NCI-H1436 treated with DMSO at 0.1 percent for 48 hours (cell line): ENCODE results near the gene CRB2.
"Not testable (repeated sequence)": the region's sequence is repeated elsewhere in the genome, so short reads cannot be mapped to it uniquely, and the experiment has no call there.

Experiments used
- DNase-seq: peaks from one replicate; lab custom pipeline; 2025; lab: John Stamatoyannopoulos, UW

The CRB2 gene

GRCh38 chr9:123380852-123381705 is 25.1 kb downstream of the CRB2 start:
- DNase-seq, result no peak

DNA sequence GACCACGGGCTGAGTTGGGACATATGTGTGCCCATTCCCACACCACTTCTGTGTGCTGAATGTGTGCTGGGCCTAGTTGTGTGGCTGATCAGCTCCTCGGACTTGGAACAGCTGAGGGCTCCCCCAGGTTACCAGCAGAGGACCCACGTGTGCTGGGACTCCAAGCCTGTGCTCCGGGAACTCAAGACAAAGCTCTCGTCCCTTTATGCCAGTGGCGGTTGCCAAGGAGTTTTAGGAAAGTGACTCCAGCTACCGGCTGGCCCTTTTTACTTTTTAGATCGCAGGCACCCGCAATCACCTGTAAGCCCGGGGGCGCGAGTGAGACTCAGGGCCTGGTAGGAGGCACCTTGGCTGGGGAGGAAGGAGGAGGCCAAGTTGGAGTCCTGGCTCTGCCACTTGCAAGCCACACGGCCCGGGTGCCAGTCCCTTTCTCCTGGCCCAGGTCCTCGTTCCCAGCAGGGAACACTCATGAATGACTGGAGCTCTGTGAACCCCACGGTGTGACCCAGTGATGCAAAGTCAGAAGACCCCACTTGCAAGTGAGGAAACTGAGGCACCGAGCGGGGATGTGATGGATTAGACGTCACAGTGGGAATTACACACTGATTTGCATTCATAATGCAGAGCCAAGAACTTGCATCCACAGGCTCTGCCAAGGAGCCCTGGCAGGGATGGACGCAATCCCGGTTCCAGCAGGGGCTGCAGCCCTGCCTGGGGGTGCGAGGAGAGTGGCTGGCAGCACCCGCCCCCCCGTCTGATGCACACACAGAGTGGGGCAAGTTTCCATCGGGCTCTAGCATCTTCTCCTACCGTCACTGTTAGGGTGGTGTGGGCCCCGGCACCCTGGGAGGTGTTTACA is 26.9 kb downstream of the CRB2 start:
- DNase-seq, result no peak

DNA sequence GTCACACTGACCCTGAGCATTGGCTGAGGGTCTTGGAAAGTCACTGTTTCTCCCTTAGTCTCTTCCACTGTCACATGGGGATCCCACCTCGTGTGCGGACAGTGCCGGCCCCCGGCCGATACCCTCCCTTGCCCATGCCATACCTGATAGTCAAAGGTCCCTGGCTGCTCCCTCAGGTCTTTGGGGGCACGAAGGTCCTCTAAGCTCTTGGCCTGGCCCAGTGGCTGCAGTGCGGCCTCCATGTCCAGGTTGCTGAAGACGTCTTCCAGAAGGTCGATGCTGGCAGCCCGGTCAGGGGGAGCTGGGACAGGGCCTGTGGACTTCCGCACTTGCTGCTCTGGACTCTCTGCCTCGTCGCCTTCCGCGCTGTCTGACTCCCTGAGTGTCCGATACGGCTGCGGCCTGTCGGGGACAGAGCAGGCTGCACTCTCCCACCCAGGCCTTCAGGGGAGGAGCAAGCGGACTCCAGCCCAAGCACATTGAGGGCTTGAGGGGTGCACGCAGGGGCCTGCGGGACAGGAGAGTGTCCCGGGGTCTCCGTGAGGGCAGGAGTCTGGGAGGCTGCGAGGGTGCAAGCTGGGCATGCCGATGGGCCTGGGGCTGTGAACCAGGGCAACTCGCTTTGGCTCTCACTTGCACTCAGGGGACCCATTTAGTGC is 27.6 kb downstream of the CRB2 start:
- no peak for DNase-seq

DNA sequence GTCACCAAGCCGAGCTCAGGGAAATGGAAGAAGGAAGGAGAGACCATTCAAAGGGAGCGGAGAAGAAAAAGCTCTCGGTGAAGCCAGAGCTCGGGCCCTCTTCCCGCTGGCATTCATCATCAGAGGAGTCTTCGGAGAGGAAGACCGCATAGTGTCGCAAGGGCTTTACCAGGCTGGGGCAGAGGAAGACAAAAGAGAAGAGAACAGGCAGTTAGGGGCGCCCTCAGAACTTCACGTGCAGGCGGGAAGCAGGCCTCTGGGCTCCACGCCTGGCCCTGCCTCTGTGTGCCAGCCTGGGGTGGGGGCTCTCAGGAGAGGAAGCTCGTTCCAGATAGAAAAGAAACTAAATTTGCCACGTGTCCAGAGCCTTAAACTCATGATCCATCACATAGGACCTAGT is 31.7 kb downstream of the CRB2 start:
- DNase-seq, result no peak

GRCh38 chr9:123389070-123389469 is 33.1 kb downstream of the CRB2 start:
- DNase-seq, result no peak

GRCh38 chr9:123389698-123390097 is 33.7 kb downstream of the CRB2 start:
- no peak for DNase-seq

GRCh38 chr9:123390337-123391135 is 34.5 kb downstream of the CRB2 start:
- no peak for DNase-seq

DNA sequence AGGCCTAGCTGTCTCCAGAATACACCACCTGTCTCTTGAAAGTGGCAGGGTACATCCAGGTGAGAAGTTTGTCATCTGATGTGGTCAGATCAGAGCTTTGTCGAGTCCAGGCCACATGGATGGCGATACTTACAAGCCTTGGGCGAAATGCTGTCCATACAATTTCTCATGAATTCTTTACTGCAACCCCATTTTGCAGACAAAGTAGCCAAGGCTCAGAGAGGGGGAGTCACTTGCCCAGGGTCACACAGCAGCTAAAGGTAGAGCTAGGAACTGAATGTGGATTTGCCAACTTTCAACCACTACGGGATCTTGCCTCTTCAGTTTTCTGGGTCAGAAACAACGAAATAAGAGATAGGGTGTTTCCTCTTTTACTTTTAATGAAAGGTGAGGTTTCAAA is 35.2 kb downstream of the CRB2 start:
- no peak for DNase-seq

DNA sequence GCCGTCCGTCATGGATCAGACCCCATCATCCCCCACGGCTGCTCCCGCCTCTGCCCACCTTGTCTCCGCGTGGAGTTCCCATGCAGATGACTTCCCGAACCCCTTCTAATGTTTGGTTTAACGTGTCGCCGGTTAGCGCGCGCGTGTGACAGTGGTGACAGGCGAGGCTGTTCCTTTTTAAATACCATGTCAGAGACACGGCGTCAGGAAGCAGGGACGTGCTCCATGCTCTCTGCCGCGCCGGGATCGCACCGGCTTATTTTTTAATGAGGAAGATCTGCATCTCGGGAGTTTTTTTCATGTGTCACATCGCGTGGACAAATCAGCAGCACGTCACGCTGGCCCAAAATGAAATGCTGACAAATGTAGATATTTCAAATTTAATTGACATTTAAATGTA is 35.9 kb downstream of the CRB2 start:
- no peak for DNase-seq

GRCh38 chr9:123392802-123393201 is 36.8 kb downstream of the CRB2 start:
- no peak for DNase-seq

- no peak for DNase-seq
Observed at GRCh38 chr9:123394291-123395235, 38.6 kb downstream of the CRB2 start.

DNA sequence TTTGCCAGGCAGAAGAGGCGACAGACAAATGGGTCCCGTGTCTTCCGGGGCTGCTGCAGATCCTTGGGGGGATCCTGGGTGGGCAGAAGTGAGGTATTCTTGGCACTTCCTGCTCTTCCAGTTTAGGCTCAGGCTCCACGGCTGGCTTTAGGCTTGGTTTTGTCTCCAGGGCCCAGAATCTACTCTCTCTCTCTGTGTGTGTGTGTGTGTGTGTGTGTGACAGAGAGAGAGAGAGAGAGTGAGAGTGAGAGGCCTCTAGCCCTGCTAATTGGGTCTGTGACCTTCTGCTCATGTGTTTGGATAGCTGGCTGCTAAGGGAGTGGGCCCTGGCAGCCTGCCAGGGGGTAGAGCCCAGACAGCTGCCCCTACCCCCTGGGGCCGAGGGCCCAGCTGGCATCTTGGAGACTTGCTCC is 39.3 kb downstream of the CRB2 start:
- DNase-seq, result no peak

DNA sequence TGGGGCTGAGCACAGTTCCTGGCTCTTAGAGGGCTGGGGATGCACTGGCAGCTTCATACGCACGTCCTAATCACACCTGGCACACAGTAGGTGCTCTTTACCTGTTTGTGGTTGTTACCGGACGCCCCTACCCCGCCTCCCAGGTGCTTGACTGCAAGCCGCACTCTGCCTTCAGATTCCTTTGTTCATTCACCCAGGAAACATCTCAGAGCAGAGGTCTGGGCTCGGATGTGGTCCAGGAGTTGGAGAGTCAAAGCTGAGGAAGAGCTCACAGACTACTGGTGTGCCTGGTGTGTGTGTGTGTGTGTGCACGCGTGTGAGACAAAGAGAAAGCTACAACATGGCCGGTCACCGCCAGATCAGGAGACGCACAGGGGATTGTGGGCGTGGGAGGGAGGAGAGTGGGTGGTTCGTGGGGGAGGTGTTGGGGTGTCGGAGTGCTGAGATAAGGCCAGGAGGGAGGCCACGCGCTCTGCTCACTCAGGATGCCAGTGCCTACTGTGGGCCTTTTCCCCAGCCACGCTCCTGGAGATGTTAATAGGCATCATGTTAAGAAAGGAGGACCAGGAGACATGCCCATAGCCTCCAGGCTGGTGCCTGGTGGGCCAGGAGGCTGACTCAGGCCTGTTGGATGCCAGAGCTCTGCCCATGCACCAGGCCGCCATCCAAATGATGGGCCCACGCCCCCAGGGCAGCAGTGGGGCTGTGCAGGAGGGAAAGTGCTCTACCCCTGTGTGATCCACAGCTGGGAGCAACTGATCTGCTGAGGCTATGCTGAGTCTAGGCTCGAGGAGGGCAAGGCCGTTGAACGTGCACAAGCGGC is 39.9 kb downstream of the CRB2 start:
- DNase-seq, result no peak

DNA sequence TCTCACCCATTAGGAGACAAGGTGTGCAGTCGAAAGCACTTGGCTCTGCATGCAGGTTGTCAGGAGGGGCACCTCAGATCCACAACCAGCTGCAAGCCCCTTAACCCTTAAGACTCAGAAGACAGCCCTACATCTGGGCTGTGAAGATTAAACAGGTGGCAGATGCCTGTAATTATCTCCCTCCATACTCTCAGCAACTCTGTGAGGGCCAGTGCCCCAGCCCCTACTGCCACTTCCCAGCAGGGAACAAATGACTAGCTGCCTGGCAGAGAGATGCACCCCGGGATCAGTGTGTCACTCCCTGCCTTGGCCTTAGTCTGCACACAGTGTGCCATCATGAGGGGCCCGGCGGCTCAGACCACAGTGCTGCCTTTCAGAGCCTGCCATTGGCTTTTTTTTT is 42.0 kb downstream of the CRB2 start:
- no peak for DNase-seq

GRCh38 chr9:123398938-123399337 is 42.9 kb downstream of the CRB2 start:
- DNase-seq, result not testable (repeated sequence)

GRCh38 chr9:123399803-123400378 is 43.9 kb downstream of the CRB2 start:
- no peak for DNase-seq

DNA sequence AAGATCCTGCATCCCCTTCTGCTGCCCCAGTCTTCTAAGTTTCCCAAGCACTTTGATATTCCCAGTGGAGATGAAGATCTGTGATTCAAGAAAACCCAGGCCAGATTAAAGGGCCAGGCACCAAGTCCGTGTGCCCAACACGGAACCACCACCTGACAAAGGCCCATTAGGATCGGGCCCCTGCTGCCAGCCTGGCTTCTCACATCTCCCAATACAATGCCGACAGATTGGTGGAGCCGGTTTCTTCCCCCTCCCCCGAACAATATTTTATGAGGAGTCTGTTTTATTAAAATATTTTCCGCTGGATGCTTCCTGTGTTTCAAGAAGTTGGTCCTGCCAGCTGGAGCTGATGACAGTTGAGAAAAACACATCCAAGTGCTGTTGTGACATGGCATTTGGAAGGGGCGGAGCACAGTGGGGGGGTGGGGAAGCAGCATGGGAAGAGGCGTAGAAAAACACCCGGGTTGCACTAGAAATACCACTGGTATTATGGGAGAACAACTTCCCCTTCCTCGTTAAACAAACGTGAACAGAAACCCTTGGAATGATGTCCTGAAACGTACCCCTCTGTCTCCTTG is 45.0 kb downstream of the CRB2 start:
- no peak for DNase-seq

- no peak for DNase-seq
Observed at GRCh38 chr9:123401879-123402513, 46.0 kb downstream of the CRB2 start.
